ENCODE results near the gene TRAPPC3L.
A peak's percentile ranks its signal among the peaks of the same experiment; 100 is the strongest.
"Not testable (repeated sequence)": the region's sequence is repeated elsewhere in the genome, so short reads cannot be mapped to it uniquely, and the experiment has no call there.

TRAPPC3L gene

DNA sequence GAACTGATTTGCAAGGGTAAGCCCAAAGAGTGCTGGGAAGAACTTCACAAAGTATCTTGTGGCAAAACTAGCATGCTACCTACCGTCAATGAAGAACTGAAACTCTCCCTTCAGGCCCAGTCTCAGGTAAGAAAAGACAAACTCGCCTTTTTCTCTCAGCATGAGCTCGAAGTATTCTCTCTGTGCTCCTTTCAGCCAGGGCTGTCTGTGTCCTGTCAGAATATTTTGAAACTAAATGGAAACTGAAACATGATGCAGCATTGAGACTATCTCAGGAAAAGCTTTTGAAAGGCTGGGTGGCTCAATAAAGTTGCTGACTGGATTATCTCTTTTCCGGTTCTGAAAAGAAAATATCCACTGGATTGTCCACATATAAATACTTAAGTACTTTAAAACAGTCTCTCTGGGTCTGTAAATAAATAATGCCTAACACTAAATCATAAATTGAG, 33.3 kb downstream of the TRAPPC3L start:
- DNase-seq: no peak

GRCh38 chr6:116511424-116512110, 33.9 kb downstream of the TRAPPC3L start, which contains the start of gene CALHM5:
TSS of gene CALHM5 (plus strand) at chr6:116511639. CDS start at chr6:116511697, 58 bp downstream.
- peak; percentile 79 for DNase-seq

GRCh38 chr6:116508527-116508926, 37.0 kb downstream of the TRAPPC3L start:
- DNase-seq: no peak

DNA sequence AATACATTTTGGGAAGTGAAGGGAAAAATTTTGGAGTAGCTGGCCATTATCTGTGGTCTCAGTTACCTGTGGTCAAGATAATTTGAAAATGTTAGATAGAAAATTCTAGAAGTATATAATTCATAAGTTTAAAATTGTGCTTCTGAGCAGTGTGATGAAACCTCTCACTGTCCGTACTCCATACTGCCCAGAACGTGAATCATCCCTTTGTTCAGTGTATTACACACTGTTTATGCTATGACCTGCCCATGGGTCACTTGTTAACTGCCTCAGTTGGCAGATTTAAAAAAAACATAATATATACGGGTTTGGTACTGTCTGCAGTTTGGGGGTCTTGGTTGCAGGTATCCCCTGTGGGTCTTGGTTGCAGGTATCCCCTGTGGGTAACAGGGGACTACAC, 38.2 kb downstream of the TRAPPC3L start:
- no peak for DNase-seq

- DNase-seq: peak; percentile 26
Measured at GRCh38 chr6:116500969-116501433, 44.5 kb downstream of the TRAPPC3L start.

DNA sequence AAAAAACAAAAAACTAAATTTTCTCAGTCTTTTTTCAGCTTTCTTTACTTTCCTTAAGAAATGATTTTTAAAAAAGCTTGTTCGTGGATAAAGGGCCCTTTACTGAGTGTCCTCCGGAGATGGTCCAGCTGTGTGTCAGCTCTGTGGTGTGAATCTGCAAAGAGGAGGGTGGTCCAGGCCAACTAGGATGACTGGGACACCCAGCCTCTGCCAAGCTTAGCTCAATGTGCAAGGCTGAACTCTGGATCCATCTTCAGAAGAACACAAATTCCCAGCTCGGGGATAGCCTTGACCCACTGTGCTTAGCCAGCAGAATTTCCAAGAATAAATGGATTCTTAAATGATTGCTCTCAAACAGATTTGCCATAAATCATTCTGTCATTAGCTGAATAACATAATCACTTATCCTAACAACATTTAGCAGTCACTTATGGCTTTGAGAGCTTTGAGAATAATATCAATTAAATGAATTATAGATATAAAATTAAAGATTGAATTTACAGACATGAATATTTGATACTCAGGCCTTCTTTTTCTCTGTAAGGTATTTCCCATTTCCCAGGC, 48.3 kb downstream of the TRAPPC3L start:
- DNase-seq: no peak

GRCh38 chr6:116495161-116495560, 50.3 kb downstream of the TRAPPC3L start:
- DNase-seq: not testable (repeated sequence)

DNA sequence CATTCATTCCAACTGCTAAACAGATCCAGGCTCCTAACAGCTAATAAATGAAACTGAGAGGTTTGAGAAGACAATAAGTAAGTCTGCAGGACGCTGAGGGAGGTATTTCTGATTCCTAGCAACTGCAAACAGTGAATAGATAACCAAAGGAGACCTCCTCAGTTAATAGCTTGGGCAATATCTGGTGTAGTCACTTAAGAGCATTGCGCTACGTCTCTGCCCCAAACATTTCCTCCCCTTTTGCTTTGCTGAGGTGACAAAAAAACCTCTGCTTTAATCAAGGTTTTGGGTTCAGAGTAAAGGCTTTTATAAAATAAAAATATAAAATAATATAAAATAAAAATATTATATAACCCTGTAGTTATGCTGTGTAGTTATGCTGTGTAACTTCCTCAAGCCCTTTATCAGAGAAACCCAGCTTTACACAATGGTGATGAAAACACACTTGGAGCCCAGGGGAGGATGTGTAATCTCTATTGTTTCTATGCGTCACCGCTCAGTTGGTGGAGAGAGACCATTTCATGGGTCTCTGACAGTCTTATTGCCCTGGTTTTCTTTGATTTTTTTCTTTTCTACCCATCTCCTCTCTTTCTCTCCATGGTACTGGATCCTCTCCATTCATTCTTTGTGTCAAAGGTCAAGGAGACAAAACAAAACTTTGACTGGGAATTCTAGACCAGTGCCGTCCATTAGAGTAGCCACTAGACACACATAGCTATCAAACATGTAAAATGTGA, 53.0 kb downstream of the TRAPPC3L start:
- DNase-seq: no peak

- DNase-seq: no peak
Measured at GRCh38 chr6:116491610-116492330, 53.7 kb downstream of the TRAPPC3L start.

GRCh38 chr6:116485559-116486184, 59.8 kb downstream of the TRAPPC3L start:
- DNase-seq: no peak

- DNase-seq: no peak
Measured at GRCh38 chr6:116483616-116484015, 61.9 kb downstream of the TRAPPC3L start.

DNA sequence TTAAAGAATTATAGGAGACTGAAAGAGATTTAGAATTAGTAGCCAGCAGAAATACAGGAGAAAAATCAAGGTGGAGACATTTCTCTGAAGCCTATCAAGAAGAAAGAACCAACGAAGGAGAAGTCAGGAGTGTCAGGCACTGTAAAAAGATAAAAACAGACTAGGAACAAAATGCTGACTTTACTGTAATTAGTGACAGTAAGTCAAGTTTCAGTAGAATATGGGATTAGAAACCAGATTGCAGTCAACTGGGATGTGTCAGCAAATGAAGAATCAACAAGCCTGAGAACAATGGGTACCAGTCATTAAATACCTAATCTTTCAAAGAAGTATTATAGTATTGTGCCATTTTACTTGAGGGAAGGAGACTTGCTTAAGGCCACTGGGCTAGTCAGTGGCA, 62.7 kb downstream of the TRAPPC3L start:
- DNase-seq: no peak

GRCh38 chr6:116476002-116476678, 69.3 kb downstream of the TRAPPC3L start:
- DNase-seq: no peak

DNA sequence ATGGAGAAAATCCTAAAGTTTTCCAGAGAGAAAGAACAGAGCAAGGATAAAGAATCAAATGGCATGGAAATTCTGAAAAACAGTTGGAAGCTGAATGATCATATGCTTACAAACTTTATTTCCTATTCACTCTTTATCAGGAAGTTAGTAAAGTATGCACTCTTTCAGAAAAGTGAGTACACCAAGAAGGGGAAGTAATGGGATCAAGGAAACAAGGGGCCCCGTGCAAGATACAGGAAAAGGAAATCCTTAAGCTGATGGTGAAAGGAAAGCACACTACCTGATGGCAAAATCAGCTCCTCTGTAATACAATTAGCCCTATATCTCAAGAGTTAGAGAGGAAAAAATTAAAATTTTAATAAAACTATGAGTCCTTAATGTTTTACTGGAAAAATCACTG, 70.3 kb downstream of the TRAPPC3L start:
- DNase-seq: no peak

DNA sequence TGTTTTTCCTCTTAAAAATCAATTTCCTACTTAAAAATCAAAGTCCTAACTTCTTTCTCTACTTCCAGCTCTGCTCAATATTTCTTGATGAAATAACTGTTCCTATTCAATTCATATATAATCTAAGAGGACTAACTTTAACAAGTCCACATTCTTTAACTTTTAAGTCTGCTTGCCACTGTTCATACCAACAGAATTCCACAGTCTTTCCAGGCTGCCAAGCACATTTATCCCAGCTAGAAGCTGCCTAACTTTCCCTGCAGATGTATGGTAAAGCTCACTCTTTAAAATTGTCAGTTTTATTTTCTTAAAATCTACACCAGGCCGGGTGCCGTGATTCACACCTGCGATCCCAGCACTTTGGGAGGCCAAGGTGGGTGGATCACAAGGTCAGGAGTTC, 72.8 kb downstream of the TRAPPC3L start:
- DNase-seq: no peak

DNA sequence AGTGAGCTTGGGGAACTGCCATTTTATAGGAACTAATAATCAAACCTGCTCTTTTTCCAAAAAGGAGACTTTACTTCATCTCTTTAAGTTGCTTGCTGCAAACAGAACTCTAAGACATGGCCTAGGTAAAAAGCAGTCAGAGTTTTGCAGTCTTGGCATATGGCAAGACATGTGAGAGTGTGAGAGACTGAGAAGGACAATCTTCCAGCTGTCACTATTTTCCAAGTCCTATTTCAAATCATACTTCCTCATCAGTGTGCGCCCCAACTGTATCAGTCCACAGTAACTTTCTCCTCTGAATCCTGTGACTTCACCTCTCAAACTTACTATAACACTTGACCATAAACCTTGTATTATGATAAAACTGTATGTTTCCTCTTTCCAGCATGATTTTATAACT, 74.0 kb downstream of the TRAPPC3L start:
- DNase-seq: no peak

GRCh38 chr6:116468293-116468692, 77.2 kb downstream of the TRAPPC3L start:
- peak; percentile 52 for DNase-seq

GRCh38 chr6:116467514-116467913, 78.0 kb downstream of the TRAPPC3L start:
- DNase-seq: no peak

DNA sequence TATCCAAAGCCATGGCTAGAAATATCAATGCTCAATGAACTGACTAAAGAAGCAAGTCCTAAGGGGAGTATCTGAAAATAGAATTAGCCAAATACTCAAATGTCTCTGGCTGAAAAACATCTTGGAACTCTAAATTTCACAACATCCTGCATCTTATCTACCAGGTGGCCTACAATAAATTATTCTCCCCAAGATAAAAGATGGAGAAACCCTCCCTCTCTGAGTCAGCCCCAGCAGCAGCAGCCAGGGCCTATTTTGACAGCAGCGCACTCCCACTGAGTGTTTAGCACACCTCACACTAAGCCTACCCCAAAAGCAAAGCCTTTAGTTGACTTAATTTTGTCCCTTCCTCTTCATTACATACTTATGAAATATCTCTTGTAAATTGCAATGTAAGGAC, 78.4 kb downstream of the TRAPPC3L start:
- DNase-seq: peak; percentile 74

DNA sequence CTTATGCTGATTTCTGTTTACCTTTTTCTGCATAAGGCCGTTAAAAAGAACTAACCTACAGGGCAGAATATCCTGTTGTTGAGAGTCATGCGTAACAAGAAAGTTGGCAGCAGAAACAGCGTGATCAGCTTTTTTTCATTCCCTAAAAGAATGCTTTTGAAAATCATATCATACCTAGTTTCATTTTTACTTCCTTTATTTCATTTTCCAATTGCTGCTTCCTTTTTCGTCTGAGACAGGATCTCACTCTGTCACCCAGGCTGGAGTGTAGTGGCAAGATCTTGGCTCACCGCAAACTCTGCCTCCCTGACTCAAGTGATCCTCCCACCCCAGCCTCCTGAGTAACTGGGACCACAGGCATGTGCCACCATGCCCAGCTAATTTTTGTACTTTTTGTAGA, 80.2 kb downstream of the TRAPPC3L start:
- no peak for DNase-seq

DNA sequence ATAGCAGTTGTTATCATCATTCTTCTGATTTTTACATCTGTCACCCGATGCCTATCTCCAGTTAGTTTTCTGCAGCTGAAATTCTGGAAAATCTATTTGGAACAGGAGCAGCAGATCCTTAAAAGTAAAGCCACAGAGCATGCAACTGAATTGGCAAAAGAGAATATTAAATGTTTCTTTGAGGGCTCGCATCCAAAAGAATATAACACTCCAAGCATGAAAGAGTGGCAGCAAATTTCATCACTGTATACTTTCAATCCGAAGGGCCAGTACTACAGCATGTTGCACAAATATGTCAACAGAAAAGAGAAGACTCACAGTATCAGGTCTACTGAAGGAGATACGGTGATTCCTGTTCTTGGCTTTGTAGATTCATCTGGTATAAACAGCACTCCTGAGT, 82.2 kb downstream of the TRAPPC3L start:
- no peak for DNase-seq
